AG04450 (cell line): ENCODE data around the gene UBR4. TPM values are rescaled to one million over a fixed set of nuclear protein-coding genes. Genes with fewer than 3 reads are reported as not detected.

Experiments
- CTCF ChIA-PET: fragments of 300-600, 350-600 bp; formaldehyde crosslinking; extraction: SDS; loops from one replicate; lab custom pipeline; 2022; ENCODE audit warnings: antibody characterized with exemption, inconsistent platforms; lab: Charles Lee
- POLR2A ChIA-PET: fragments of 350-600 bp; formaldehyde crosslinking; extraction: SDS; loops from one replicate; lab custom pipeline; 2021; ENCODE audit warnings: antibody characterized with exemption, inconsistent platforms; lab: Yijun Ruan, JAX
- DNase-seq: peaks from one replicate; pipeline ENCODE4 v3.0.0-alpha.2; 2011; ENCODE audit warnings: low read depth, low spot score
- H3K27ac ChIP-seq: one replicate; pipeline ENCODE4 v1.5.1; 2012; ENCODE audit warnings: low read depth, low read length, control low read depth
- H3K27me3 ChIP-seq: one replicate; pipeline ENCODE4 v1.6.0; 2012; ENCODE audit warnings: low read length; ENCODE audit not compliant: control insufficient read depth, insufficient read depth
- H3K4me3 ChIP-seq: 2 replicates; pipeline ENCODE4 v1.5.1; 2011; ENCODE audit warnings: mild to moderate bottlenecking, low read depth, low read length, control low read depth
- H3K9me3 ChIP-seq: 2 replicates; pipeline ENCODE4 v1.5.1; 2012; ENCODE audit warnings: low read length; ENCODE audit not compliant: control insufficient read depth, insufficient read depth
- polyA plus RNA-seq: library from polyadenylated mRNA; depleted of rRNA; stranded (reverse); fragments of >200 nt; gene quantifications from 2 replicates; pipeline ENCODE4 v1.2.3, GENCODE V29; 2011
- TF ChIP-seq, protein P1 (sequence below): IDR thresholded peaks from 2 replicates; pipeline ENCODE4 v1.5.1; 2011; ENCODE audit warnings: low read depth, low read length, control low read depth, inconsistent platforms

UBR4 gene
- polyA plus RNA-seq, 1 experiment = 91.9 TPM

DNA sequence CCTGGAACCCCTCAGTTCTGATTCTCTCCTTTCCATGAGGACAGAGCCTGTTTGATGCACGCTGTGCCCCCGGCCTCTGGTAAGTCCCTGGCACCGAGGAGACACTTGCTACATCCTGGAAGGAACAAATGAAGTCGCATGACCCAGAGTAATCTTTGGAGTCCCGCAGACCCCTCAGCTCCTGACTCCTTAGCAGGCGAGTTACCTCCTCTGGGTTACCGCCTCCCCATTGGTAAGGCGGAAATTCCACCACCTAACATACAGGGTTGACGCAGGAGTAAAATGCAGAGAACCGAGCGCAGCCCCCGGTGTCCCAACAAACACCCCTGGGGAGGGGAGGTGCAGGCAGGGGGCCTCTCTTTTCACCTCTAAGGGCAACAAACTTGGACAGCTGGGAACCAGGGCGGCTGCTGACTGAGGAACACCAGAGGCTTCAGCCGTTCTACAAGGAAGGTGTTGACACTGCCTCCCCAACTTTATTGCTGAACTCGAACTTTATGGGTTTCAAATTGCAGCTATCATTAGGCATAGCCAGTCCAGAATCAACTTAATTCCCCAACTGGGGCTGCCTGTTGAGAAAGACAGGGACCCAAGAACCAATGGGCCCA, 138.3 kb downstream of the UBR4 start:
- H3K27ac ChIP-seq = no peak overlapping the region
- no peaks in the 10 kb centered on the region for H3K27me3 ChIP-seq
- H3K4me3 ChIP-seq = no peak overlapping the region
- ChIA-PET CTCF (interaction anchor here (1.0 to 3.0 kb wide), 4 partner anchors 16 to 187 kb away, joined by 3 to 28 read pairs (median 6); no protein-coding TSS in a partner anchor), POLR2A (no interaction called here)
- TF ChIP-seq, protein P1, sequence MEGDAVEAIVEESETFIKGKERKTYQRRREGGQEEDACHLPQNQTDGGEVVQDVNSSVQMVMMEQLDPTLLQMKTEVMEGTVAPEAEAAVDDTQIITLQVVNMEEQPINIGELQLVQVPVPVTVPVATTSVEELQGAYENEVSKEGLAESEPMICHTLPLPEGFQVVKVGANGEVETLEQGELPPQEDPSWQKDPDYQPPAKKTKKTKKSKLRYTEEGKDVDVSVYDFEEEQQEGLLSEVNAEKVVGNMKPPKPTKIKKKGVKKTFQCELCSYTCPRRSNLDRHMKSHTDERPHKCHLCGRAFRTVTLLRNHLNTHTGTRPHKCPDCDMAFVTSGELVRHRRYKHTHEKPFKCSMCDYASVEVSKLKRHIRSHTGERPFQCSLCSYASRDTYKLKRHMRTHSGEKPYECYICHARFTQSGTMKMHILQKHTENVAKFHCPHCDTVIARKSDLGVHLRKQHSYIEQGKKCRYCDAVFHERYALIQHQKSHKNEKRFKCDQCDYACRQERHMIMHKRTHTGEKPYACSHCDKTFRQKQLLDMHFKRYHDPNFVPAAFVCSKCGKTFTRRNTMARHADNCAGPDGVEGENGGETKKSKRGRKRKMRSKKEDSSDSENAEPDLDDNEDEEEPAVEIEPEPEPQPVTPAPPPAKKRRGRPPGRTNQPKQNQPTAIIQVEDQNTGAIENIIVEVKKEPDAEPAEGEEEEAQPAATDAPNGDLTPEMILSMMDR = no peak
- no peak for DNase-seq
- H3K9me3 ChIP-seq = no peaks in the 10 kb centered on the region

DNA sequence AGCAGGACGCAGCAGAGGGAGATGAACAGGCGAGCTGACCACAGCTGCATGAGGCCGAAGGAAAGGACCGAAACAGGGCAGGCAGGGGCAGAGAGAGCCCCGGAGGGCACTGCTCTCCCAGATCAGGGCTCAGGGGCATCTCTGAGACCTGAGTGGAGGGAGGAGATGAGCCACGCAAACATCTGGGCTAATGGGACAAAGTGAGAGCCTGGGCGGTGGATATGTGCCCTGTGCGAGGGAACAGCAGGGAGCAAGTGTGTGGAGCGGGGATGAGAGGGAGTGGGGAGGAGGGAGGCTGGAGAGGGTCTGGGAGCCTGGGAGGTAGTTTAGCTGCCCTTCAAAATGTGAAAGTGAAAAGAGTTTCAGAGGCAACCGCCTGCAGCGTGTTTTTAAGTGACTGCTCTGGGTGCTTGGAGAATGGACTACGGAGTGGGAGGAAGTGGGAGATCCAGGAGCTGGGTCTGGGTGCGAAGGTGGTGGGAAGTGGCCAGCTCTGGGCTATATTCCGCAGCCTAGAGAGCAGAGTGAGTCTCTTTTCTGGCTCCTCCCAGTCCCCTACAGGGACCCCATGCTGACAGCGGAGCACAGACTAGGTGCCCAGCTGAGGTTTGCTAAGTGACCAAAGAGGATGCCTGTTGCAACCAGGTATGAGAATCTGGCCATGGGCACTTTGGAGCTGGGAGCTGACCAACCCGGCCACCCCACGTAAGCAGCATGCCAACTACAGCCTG, 139.0 kb downstream of the UBR4 start:
- TF ChIP-seq, protein P1 = no peak
- DNase-seq = no peak
- no peaks in the 10 kb centered on the region for H3K9me3 ChIP-seq
- CTCF ChIA-PET = interaction anchor here (1.6 to 3.0 kb wide), 3 partner anchors 17 to 164 kb away, joined by 4 to 28 read pairs (median 8); no protein-coding TSS in a partner anchor
- POLR2A ChIA-PET = no interaction called here
- no peak overlapping the region for H3K4me3 ChIP-seq
- H3K27ac ChIP-seq = no peak overlapping the region
- no peaks in the 10 kb centered on the region for H3K27me3 ChIP-seq

DNA sequence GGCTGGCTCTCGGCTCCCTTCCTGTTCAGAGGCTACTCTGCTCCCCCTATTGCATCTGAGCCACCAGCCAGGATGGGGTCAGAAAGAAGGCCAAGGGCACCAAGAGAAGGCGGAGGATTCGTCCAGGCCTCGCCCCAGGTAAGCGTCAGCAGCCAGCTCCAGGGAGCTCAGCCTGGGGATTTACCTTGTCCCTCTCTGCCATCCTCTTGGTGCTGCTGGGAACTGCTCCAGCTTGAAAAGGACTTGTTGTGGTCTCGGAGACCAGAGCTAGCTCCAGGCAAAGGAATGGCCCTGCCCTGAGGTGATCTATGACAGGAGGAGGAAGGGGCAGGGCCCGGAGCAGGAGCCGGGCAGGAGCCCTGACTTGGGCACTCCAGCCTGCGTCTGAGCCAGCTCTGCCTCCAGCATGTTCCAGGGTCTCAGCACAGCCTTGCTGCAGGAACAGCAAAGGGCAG, 139.8 kb downstream of the UBR4 start:
- H3K9me3 ChIP-seq = no peaks in the 10 kb centered on the region
- TF ChIP-seq, protein P1 = no peak
- H3K27me3 ChIP-seq = no peaks in the 10 kb centered on the region
- DNase-seq = no peak
- no peak overlapping the region for H3K4me3 ChIP-seq
- no peak overlapping the region for H3K27ac ChIP-seq
- CTCF ChIA-PET = interaction anchor here (2.0 kb wide), 1 partner anchor 163 kb away, joined by 8 read pairs; no protein-coding TSS in a partner anchor
- POLR2A ChIA-PET = no interaction called here

DNA sequence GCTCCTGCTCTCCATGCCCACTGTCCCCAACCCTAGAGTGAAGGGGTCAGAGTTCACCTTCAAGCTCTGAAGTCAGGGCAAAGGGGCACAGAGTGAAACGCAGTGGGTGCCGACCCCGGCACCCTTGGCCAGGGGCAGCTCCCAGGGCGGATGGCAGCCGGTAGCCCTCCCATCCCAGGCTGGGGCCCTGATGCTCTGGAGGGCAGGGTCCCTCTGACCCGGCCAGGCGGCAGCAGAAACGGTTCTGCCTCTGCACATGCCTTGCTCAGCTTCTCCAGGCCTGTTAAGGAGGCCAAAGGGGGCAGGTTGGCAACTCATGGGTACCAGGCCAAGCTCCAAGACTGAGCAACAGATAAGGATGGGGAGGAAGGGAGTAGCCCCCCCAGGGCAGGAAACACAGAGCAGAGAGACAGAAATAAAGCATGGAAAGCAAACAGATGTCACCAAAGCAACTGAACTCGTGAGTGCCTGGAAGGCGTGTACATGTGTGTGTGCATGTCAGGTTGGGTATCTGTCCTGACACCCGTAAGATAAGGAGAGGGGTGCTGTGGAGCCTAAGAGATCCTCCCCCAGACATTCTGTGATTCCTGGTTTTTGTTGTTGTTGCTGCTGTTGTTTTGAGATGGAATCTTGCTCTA, 141.3 kb downstream of the UBR4 start:
- TF ChIP-seq, protein P1 = no peak
- POLR2A ChIA-PET = no interaction called here
- Histone ChIP-seq H3K27me3 (no peaks in the 10 kb centered on the region), H3K9me3 (no peaks in the 10 kb centered on the region; the same call in 1 of the 2 replicates), H3K27ac (no peak overlapping the region), H3K4me3 (no peak overlapping the region)
- DNase-seq = no peak
- CTCF ChIA-PET = interaction anchor here (1.2 to 2.7 kb wide), 2 partner anchors 156 to 185 kb away, joined by 3 to 12 read pairs; no protein-coding TSS in a partner anchor
